WTC11 (cell line): ENCODE data around the gene NFKBIE. TPM values are rescaled to one million over a fixed set of nuclear protein-coding genes. Genes with fewer than 3 reads are reported as not detected.

ENCODE experiments used
- ATAC-seq: fragments of 200-7000 bp; cut with Tn5 transposase; 2 replicates; pipeline ENCODE4 v1.10.0; 2021; ENCODE audit warnings: mild to moderate bottlenecking, moderate library complexity
- CTCF ChIA-PET: fragments of 300-600 bp; sonication (Branson Sonifier 250); formaldehyde crosslinking; loops from one replicate; lab custom pipeline; 2021; ENCODE audit warnings: antibody characterized with exemption; lab: Charles Lee
- POLR2A ChIA-PET: fragments of 350-600 bp; sonication (Branson Sonifier 250); formaldehyde crosslinking; loops from one replicate; lab custom pipeline; 2021; ENCODE audit warnings: antibody characterized with exemption; lab: Charles Lee
- DNase-seq: peaks from one replicate; pipeline ENCODE4 v3.0.0; 2021; ENCODE audit warnings: low spot score
- H3K27ac Mint-ChIP-seq: 2 replicates; pipeline ENCODE4 v1.8.0; 2021; ENCODE audit warnings: mixed read lengths
- H3K27me3 Mint-ChIP-seq: 2 replicates; pipeline ENCODE4 v1.8.0; 2021; ENCODE audit warnings: low read depth, mild to moderate bottlenecking, moderate library complexity, mixed read lengths
- H3K36me3 Mint-ChIP-seq: 2 replicates; pipeline ENCODE4 v1.8.0; 2021; ENCODE audit warnings: mixed read lengths
- H3K4me1 Mint-ChIP-seq: 2 replicates; pipeline ENCODE4 v1.8.0; 2022; ENCODE audit warnings: mixed read lengths
- H3K4me3 Mint-ChIP-seq: 2 replicates; pipeline ENCODE4 v1.8.0; 2021; ENCODE audit warnings: mild to moderate bottlenecking, moderate library complexity, mixed read lengths
- H3K9me3 Mint-ChIP-seq: 2 replicates; pipeline ENCODE4 v1.8.0; 2021; ENCODE audit warnings: mixed read lengths
- ATF1 ChIP-seq: sonication (generic); formaldehyde crosslinking; IDR thresholded peaks from 2 replicates; pipeline ENCODE4 v1.8.1; 2023; ENCODE audit warnings: mild to moderate bottlenecking, moderate library complexity, missing genetic modification reagents
- CREB1 ChIP-seq: sonication (generic); formaldehyde crosslinking; IDR thresholded peaks from 2 replicates; pipeline ENCODE4 v1.8.0; 2023; ENCODE audit warnings: mild to moderate bottlenecking, missing genetic modification reagents
- ESRRA ChIP-seq: sonication (generic); formaldehyde crosslinking; IDR thresholded peaks from 2 replicates; pipeline ENCODE4 v1.8.1; 2022; ENCODE audit warnings: mild to moderate bottlenecking, missing genetic modification reagents, borderline replicate concordance
- FOXP1 ChIP-seq: sonication (generic); formaldehyde crosslinking; IDR thresholded peaks from 2 replicates; pipeline ENCODE4 v1.8.0; 2022; ENCODE audit warnings: missing genetic modification reagents, mild to moderate bottlenecking, moderate library complexity, borderline replicate concordance
- GRHL2 ChIP-seq: fragments of 250-450 bp; sonication (Bioruptor Pico); IDR thresholded peaks from 2 replicates; pipeline ENCODE4 v1.8.0; 2022; ENCODE audit warnings: mild to moderate bottlenecking, moderate library complexity; ENCODE audit not compliant: insufficient replicate concordance, severe bottlenecking
- JUN ChIP-seq: sonication (generic); formaldehyde crosslinking; IDR thresholded peaks from 2 replicates; pipeline ENCODE4 v1.8.0; 2023; ENCODE audit warnings: mild to moderate bottlenecking, missing genetic modification reagents
- KAT7 ChIP-seq: sonication (generic); formaldehyde crosslinking; IDR thresholded peaks from 2 replicates; pipeline ENCODE4 v1.8.1; 2023; ENCODE audit warnings: missing genetic modification reagents, mild to moderate bottlenecking, borderline replicate concordance
- OVOL2 ChIP-seq: fragments of 250-450 bp; sonication (Bioruptor Pico); IDR thresholded peaks from 2 replicates; pipeline ENCODE4 v1.9.0; 2021; ENCODE audit warnings: mild to moderate bottlenecking, borderline replicate concordance
- SOX15 ChIP-seq: fragments of 250-450 bp; sonication (Bioruptor Pico); IDR thresholded peaks from 2 replicates; pipeline ENCODE4 v1.9.0; 2021; ENCODE audit warnings: mild to moderate bottlenecking
- SP1 ChIP-seq: sonication (generic); formaldehyde crosslinking; conservative IDR thresholded peaks from 2 replicates; pipeline ENCODE4 v1.8.1; 2022; ENCODE audit warnings: missing genetic modification reagents
- ZBTB21 ChIP-seq: sonication (generic); formaldehyde crosslinking; IDR thresholded peaks from 2 replicates; pipeline ENCODE4 v1.8.1; 2023; ENCODE audit warnings: mild to moderate bottlenecking, missing genetic modification reagents, borderline replicate concordance
- ZNF263 ChIP-seq: sonication (generic); formaldehyde crosslinking; IDR thresholded peaks from 2 replicates; pipeline ENCODE4 v1.8.1; 2022; ENCODE audit warnings: low read depth, mild to moderate bottlenecking, moderate library complexity, missing genetic modification reagents
- ZNF317 ChIP-seq: sonication (generic); formaldehyde crosslinking; IDR thresholded peaks from 2 replicates; pipeline ENCODE4 v1.8.1; 2023; ENCODE audit warnings: low read depth, mild to moderate bottlenecking, moderate library complexity, missing genetic modification reagents, borderline replicate concordance
- total RNA-seq: library from RNA; stranded (reverse); gene quantifications from 3 replicates; pipeline ENCODE4 v1.2.3, GENCODE V29; 2021
- TF ChIP-seq, protein P1 (sequence below): sonication (generic); formaldehyde crosslinking; IDR thresholded peaks from 2 replicates; pipeline ENCODE4 v1.8.1; 2022; ENCODE audit warnings: mild to moderate bottlenecking, moderate library complexity, missing genetic modification reagents
- TF ChIP-seq, protein P2 (sequence below): fragments of 250-450 bp; sonication (Bioruptor Pico); conservative IDR thresholded peaks from 2 replicates; pipeline ENCODE4 v1.9.0; 2021; ENCODE audit warnings: mild to moderate bottlenecking
- TF ChIP-seq, protein P3 (sequence below): fragments of 250-450 bp; sonication (Bioruptor Pico); IDR thresholded peaks from 2 replicates; pipeline ENCODE4 v2.1.2; 2022; ENCODE audit warnings: mild to moderate bottlenecking, moderate library complexity
- TF ChIP-seq, protein P4 (sequence below): sonication (generic); formaldehyde crosslinking; IDR thresholded peaks from 2 replicates; pipeline ENCODE4 v1.8.0; 2022; ENCODE audit warnings: mild to moderate bottlenecking, missing genetic modification reagents
- TF ChIP-seq, protein P5 (sequence below): sonication (generic); formaldehyde crosslinking; IDR thresholded peaks from 2 replicates; pipeline ENCODE4 v1.8.1; 2023; ENCODE audit warnings: mild to moderate bottlenecking, missing genetic modification reagents
- TF ChIP-seq, protein P6 (sequence below): fragments of 250-450 bp; sonication (Bioruptor Pico); IDR thresholded peaks from 2 replicates; pipeline ENCODE4 v1.9.0; 2021; ENCODE audit warnings: moderate library complexity, mild to moderate bottlenecking, inconsistent platforms, borderline replicate concordance

The NFKBIE gene
- total RNA-seq, 1 experiment from 2014 or later, result 10.3 TPM

DNA sequence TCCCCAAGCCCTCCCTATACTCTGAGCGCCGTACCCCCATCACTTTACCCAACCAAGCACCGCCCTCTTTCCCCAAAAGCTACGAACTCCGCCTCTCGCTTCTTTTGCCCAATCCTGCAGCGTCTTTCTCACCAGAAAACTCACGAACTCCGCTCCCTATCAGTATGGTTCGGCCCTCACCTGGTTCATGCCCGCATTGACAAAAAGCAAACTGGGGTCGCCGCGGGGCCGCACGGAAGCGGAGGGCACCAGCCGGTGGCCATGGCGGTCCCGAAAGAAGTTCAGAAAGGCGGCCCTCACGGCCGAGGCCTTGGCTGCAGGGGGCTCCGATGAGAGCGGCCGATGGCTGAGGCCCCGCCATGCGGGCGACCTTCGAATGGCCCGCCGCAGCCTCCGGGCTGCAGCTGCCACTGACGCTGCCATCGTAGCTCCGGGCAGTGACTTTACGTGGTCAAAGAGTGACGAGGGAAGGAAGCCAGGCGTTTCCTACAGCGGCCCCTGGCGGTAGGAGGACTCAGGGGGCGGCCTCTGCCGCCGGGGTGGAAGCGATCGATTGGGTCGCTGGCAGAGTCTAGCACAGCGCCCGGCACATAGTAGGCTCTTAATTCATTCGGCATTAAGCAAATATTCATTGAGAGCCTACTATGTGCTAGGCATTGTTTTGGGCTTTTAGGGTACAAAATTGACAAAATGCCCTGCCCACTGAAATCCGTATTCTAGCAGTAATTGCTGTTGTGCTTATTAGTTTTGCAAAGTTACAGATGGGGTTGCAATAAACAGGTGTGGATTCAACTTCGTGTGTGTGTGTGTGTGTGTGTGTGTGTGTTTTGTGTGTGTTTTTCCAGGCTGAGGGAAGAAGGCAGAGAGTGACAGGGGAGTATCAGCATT is 47.8 kb upstream of the NFKBIE start, which contains the start of gene AARS2 (continued):
- TF ChIP-seq, protein P1, sequence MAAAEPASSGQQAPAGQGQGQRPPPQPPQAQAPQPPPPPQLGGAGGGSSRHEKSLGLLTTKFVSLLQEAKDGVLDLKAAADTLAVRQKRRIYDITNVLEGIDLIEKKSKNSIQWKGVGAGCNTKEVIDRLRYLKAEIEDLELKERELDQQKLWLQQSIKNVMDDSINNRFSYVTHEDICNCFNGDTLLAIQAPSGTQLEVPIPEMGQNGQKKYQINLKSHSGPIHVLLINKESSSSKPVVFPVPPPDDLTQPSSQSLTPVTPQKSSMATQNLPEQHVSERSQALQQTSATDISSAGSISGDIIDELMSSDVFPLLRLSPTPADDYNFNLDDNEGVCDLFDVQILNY (CRISPR knock-in tag), result peak; percentile 79
- TF ChIP-seq ZNF263 (CRISPR knock-in tag), result peak; percentile 52; the same call in 1 of the 2 replicates
- peak; percentile 94 for TF ChIP-seq SP1
- TF ChIP-seq CREB1 (CRISPR knock-in tag), result peak; percentile 86; the same call in 1 of the 2 replicates
- peak; percentile 93 for TF ChIP-seq FOXP1 (CRISPR knock-in tag)
- TF ChIP-seq, protein P2, sequence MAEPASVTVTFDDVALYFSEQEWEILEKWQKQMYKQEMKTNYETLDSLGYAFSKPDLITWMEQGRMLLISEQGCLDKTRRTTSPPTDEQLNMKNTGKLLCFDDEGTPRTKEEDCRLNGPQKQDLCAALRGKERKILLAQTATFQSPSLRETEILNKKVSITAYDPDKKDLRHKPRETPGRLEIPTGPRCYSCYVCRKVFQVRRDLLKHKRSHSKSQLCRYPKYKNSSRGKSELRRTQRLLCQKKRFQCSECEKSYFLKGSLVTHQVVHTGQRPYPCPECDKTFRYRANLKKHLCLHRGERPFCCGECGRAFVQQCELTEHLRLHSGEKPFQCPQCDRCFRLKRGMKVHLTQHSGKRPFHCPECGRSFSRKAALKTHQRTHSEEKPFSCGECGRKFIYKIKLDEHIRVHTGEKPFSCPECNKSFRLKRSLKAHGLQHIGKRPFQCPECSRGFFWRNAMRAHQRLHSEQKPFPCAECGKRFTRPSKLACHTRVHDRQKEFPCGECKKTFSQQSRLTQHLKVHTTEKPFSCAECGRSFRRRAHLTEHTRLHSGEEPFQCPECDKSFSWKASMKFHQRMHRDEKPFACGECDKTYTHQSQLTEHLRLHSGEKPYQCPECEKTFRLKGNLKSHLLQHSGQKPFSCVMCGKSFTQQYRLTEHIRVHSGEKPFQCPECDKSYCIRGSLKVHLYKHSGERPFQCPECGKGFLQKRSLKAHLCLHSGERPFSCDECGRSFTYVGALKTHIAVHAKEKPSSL (CRISPR knock-in tag), result no peak
- peak; percentile 34; the same call in 1 of the 2 replicates for TF ChIP-seq ESRRA
- TF ChIP-seq, protein P3, sequence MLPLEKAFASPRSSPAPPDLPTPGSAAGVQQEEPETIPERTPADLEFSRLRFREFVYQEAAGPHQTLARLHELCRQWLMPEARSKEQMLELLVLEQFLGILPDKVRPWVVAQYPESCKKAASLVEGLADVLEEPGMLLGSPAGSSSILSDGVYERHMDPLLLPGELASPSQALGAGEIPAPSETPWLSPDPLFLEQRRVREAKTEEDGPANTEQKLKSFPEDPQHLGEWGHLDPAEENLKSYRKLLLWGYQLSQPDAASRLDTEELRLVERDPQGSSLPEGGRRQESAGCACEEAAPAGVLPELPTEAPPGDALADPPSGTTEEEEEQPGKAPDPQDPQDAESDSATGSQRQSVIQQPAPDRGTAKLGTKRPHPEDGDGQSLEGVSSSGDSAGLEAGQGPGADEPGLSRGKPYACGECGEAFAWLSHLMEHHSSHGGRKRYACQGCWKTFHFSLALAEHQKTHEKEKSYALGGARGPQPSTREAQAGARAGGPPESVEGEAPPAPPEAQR (CRISPR knock-in tag), result no peak
- TF ChIP-seq JUN (CRISPR knock-in tag), result 0 out of 2 replicates have a peak, but pooled peaks have one; percentile 45
- TF ChIP-seq, protein P4, sequence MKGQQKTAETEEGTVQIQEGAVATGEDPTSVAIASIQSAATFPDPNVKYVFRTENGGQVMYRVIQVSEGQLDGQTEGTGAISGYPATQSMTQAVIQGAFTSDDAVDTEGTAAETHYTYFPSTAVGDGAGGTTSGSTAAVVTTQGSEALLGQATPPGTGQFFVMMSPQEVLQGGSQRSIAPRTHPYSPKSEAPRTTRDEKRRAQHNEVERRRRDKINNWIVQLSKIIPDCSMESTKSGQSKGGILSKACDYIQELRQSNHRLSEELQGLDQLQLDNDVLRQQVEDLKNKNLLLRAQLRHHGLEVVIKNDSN (CRISPR knock-in tag), result peak; percentile 57; the same call in 1 of the 2 replicates

DNA sequence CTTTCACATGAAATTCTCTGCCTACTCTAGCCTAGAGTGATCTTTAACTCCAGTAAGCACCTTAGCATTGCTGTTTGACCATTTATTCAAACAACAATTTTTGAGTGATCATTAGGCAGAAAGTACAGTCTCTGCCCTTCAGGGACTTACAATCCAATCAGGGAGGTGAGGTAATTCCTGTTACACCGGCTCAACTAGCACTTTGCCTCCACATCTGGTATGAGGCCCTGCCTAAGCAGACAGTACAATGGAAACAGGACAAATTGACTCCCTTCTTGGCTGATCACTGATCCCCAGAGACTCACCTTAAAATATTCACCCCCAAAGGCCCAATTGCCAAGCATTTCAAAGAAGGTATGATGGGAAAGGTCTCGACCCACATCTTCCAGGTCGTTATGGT is 46.4 kb upstream of the NFKBIE start:
- ChIA-PET CTCF (interaction anchor here (1.4 to 1.8 kb wide), 8 partner anchors 10 to 139 kb away, joined by 6 to 30 read pairs (median 16); partner anchors contain the start of gene SLC35B2), POLR2A (interaction anchor here (1.4 kb wide), 1 partner anchor 14 kb away, joined by 7 read pairs; no protein-coding TSS in a partner anchor)
- H3K36me3 Mint-ChIP-seq, result peaks cover 45% of the 10 kb centered on the region
- no peaks in the 10 kb centered on the region for H3K9me3 Mint-ChIP-seq
- TF ChIP-seq, protein P5, sequence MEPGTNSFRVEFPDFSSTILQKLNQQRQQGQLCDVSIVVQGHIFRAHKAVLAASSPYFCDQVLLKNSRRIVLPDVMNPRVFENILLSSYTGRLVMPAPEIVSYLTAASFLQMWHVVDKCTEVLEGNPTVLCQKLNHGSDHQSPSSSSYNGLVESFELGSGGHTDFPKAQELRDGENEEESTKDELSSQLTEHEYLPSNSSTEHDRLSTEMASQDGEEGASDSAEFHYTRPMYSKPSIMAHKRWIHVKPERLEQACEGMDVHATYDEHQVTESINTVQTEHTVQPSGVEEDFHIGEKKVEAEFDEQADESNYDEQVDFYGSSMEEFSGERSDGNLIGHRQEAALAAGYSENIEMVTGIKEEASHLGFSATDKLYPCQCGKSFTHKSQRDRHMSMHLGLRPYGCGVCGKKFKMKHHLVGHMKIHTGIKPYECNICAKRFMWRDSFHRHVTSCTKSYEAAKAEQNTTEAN (CRISPR knock-in tag), result no peak
- no peak for ATAC-seq
- H3K4me1 Mint-ChIP-seq, result peaks cover 8% of the 10 kb centered on the region
- peak overlapping the region; percentile 99 for H3K4me3 Mint-ChIP-seq
- DNase-seq, result no peak
- H3K27ac Mint-ChIP-seq, result peak overlapping the region; percentile 60; the same call in 1 of the 2 replicates
- no peaks in the 10 kb centered on the region for H3K27me3 Mint-ChIP-seq

DNA sequence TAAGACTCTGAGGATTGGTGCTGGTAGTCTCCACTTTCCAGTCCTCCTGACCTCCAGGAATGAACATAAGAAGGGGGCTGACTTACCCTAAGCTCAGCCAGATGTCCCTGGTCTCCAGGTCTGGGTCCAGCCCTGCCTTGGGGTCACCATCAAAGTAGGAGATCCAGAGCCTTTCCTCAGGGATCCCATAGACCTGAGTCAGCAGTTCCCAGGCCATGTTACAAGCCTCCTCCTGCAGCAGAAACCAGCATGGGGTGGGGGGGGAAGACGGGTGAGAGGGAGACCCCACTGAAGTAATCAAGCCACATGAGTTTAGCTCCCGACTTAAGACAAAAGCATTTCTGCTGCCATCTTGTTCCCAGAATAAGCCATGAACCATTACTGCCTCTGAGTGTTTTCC is 46.0 kb upstream of the NFKBIE start:
- H3K36me3 Mint-ChIP-seq, result peaks cover 47% of the 10 kb centered on the region
- H3K4me1 Mint-ChIP-seq, result peaks cover 8% of the 10 kb centered on the region
- DNase-seq, result no peak
- no peak for TF ChIP-seq ZNF317
- no peak for TF ChIP-seq OVOL2 (CRISPR knock-in tag)
- TF ChIP-seq, protein P6, sequence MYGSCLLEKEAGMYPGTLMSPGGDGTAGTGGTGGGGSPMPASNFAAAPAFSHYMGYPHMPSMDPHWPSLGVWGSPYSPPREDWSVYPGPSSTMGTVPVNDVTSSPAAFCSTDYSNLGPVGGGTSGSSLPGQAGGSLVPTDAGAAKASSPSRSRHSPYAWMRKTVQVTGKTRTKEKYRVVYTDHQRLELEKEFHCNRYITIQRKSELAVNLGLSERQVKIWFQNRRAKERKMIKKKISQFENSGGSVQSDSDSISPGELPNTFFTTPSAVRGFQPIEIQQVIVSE, result no peak
- no peak for TF ChIP-seq KAT7 (CRISPR knock-in tag)
- TF ChIP-seq GRHL2 (CRISPR knock-in tag), result no peak
- TF ChIP-seq ZBTB21 (CRISPR knock-in tag), result no peak
- no peak for TF ChIP-seq SOX15
- TF ChIP-seq, protein P2 (CRISPR knock-in tag), result no peak
- no peak for TF ChIP-seq ATF1 (CRISPR knock-in tag)
- peak overlapping the region; percentile 99 for H3K4me3 Mint-ChIP-seq
- H3K27me3 Mint-ChIP-seq, result no peaks in the 10 kb centered on the region
- no peak for ATAC-seq
- no peaks in the 10 kb centered on the region for H3K9me3 Mint-ChIP-seq
- POLR2A ChIA-PET, result no interaction called here
- CTCF ChIA-PET, result no interaction called here
- no peak overlapping the region for H3K27ac Mint-ChIP-seq
